Psoas muscle (tissue), 8 donors: ENCODE measurements around the gene PDE1C. TPM values are rescaled to one million over a fixed set of nuclear protein-coding genes. Genes with fewer than 3 reads are reported as not detected.

Experiments used
- ATAC-seq, 4 donors: fragments of 200-7000 bp; cut with Tn5 transposase; one replicate each; pipeline ENCODE4 v1.9.1; 2020; ENCODE audit warnings: moderate library complexity in 3 of 4, mild to moderate bottlenecking in 2 of 4
- DNase-seq, 2 donors: peaks; one replicate each; pipeline ENCODE4 v3.0.0-alpha.2; 2020
- H3K27ac ChIP-seq: fragments of 200-600 bp; one replicate; pipeline ENCODE4 v1.8.0; 2022
- H3K27me3 ChIP-seq, 3 donors: fragments of 200-600 bp in 1 of 3; one replicate each; pipeline versions ENCODE4 v1.6.1 to v1.8.0; 2013 to 2022; ENCODE audit warnings: low read length in 2 of 3, mild to moderate bottlenecking in 2 of 3, moderate library complexity in 1 of 3; ENCODE audit not compliant: insufficient read depth in 3 of 3
- H3K36me3 ChIP-seq, 2 donors: fragments of 200-600 bp in 1 of 2; one replicate each; pipeline versions ENCODE4 v1.6.1 to v1.8.0; 2013 to 2022; ENCODE audit warnings: low read depth in 1 of 2, mild to moderate bottlenecking in 1 of 2, moderate library complexity in 1 of 2; ENCODE audit not compliant: insufficient read depth in 1 of 2
- H3K4me1 ChIP-seq: fragments of 200-600 bp; one replicate; pipeline ENCODE4 v1.8.0; 2022
- H3K4me3 ChIP-seq: fragments of 200-600 bp; one replicate; pipeline ENCODE4 v1.8.0; 2022; ENCODE audit warnings: mild to moderate bottlenecking
- H3K9me3 ChIP-seq: fragments of 200-600 bp; one replicate; pipeline ENCODE4 v1.8.0; 2022
- WGBS, 3 donors: extraction: QIAGEN DNeasy Blood & Tissue Kit; methylation state at CpG; one replicate each; pipeline versions ENCODE4 v1.1.6 to v1.1.7; 2013; 5-methylcytosine and 5-hydroxymethylcytosine counted together
- intact Hi-C, 2 donors: fragments of 100-400 bp; cut with DNase I; formaldehyde crosslinking; loops; one replicate each; pipeline versions ENCODE4 v1.11.0 to v1.14.2; 2022
- polyA plus RNA-seq, 3 donors: library from polyadenylated mRNA; stranded (reverse); fragments of 200-250 nt; gene quantifications; one replicate each; pipeline ENCODE4 v1.2.3, GENCODE V29; 2013
- total RNA-seq, 4 donors: library from RNA; stranded (reverse); fragmentation: NEBNext Ultra II Directional in 2 of 4; extraction: Animal tissue kit (Norgen Biotek cat#: 25700) in 2 of 4; gene quantifications; one replicate each; pipeline versions ENCODE4 v1.2.1 to v1.2.4, GENCODE V29; 2021 to 2023
- TF ChIP-seq, protein P1 (sequence below): fragments of 200-600 bp; IDR thresholded peaks from one replicate; pipeline ENCODE4 v1.8.0; 2022; ENCODE audit warnings: antibody characterized with exemption
- donor health status: healthy with polysubstance abuse.
- donor health status: DM: no; HTN: no; CAD: no; lungs with moderate emphysema.
- donor health status: Bipolar disorder and iron deficiency.
- donor health status: healthy.
- donor health status: DM: yes; HTN: yes; CAD: no.
- donor health status: DM: no; HTN: no; CAD: no.
- donor health status: DM: no; HTN: no; CAD: no.
- donor health status: DM: yes; HTN: yes; CAD: no.

PDE1C gene
- total and polyA plus RNA-seq, 7 donors = 0.20 to 1.9 (median 0.64) TPM

DNA sequence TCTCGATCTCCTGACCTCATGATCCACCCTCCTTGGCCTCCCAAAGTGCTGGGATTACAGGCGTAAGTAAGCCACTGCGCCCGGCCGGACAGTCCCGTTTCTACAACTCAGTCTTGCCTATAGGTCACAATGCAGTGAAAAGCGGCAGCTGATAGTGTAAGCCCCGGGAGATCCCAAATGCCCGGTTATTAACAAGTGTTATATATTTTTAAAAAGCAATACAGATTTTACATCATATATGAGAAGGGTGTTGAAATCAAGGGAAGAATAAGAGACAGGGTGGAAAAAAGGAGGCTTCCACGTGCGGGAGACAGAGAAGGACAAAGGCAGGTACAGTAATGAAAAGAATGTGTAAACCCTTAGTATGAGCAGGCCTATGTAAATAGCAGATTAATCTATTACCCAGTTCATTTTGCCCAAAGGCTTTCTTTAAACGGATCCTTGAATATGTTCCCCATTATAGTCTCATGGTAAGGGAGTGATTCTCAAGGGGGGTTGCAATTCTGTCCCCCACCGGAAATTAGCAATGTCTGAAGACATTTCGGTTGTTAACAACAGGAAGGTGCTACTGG, 170.8 kb downstream of the PDE1C start:
- intact Hi-C loops = no loop called here
- 82 to 87% (median 84%) methylated on average over 14 of the region's 14 CpGs for WGBS, 3 donors
- H3K27me3 ChIP-seq = no peaks in the 10 kb centered on the region
- H3K4me1 ChIP-seq = no peaks in the 10 kb centered on the region
- TF ChIP-seq, protein P1, sequence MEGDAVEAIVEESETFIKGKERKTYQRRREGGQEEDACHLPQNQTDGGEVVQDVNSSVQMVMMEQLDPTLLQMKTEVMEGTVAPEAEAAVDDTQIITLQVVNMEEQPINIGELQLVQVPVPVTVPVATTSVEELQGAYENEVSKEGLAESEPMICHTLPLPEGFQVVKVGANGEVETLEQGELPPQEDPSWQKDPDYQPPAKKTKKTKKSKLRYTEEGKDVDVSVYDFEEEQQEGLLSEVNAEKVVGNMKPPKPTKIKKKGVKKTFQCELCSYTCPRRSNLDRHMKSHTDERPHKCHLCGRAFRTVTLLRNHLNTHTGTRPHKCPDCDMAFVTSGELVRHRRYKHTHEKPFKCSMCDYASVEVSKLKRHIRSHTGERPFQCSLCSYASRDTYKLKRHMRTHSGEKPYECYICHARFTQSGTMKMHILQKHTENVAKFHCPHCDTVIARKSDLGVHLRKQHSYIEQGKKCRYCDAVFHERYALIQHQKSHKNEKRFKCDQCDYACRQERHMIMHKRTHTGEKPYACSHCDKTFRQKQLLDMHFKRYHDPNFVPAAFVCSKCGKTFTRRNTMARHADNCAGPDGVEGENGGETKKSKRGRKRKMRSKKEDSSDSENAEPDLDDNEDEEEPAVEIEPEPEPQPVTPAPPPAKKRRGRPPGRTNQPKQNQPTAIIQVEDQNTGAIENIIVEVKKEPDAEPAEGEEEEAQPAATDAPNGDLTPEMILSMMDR = no peak
- no peak overlapping the region for H3K4me3 ChIP-seq
- H3K27ac ChIP-seq = no peak overlapping the region
- ATAC-seq = no peak
- H3K36me3 ChIP-seq = no peaks in the 10 kb centered on the region
- H3K9me3 ChIP-seq = no peaks in the 10 kb centered on the region
- DNase-seq = no peak

DNA sequence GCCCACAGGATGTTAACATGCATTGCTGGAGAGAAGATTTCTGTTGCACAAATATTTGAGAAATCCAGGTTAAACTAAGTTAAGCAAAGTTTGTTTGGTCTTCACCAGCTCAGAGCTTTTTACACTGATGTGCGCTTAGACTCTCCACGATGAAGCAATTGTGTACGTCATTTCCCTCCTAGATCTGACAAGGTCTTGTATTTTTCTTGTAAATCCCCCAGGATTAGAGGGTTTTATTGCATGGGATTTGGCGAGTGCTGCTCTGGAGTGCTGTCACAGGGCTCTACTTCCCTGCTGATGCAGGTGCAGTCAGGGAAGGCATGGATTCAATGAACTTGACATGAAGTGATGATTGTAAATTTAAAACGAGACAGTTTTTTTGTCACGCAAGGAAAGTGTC, 173.3 kb downstream of the PDE1C start:
- Histone ChIP-seq H3K27ac (no peak overlapping the region), H3K4me1 (no peaks in the 10 kb centered on the region), H3K36me3 (no peaks in the 10 kb centered on the region), H3K27me3 (no peaks in the 10 kb centered on the region), H3K4me3 (no peak overlapping the region), H3K9me3 (no peaks in the 10 kb centered on the region)
- intact Hi-C loops = no loop called here
- 35% methylated on average over 6 of the region's 6 CpGs for WGBS, 3 donors
- no peak for DNase-seq
- TF ChIP-seq, protein P1 = no peak
- ATAC-seq = no peak

DNA sequence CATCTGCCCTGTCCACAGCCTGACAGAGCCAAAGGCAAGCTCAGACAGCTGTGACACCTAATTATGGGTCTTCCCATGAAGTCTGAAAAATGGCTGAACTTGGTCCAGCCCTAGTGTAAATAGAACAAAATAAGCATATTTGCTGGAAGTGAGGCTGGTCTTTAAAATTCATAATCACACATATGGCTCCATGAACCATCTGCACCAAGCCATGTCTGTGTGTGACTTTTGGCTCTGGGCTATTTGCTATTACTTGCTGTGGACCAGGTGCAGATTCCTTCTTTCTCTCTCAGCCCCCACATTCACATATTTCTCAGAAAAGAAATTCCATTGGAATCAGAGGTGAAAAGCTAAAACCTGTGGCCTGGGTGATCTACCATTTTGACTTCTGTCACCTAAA, 175.9 kb downstream of the PDE1C start:
- Histone ChIP-seq H3K36me3 (no peaks in the 10 kb centered on the region), H3K27me3 (no peaks in the 10 kb centered on the region), H3K27ac (no peak overlapping the region), H3K4me1 (no peaks in the 10 kb centered on the region), H3K9me3 (no peaks in the 10 kb centered on the region), H3K4me3 (no peak overlapping the region)
- no peak for ATAC-seq
- DNase-seq = no peak
- intact Hi-C loops = no loop called here
- TF ChIP-seq, protein P1 = no peak

DNA sequence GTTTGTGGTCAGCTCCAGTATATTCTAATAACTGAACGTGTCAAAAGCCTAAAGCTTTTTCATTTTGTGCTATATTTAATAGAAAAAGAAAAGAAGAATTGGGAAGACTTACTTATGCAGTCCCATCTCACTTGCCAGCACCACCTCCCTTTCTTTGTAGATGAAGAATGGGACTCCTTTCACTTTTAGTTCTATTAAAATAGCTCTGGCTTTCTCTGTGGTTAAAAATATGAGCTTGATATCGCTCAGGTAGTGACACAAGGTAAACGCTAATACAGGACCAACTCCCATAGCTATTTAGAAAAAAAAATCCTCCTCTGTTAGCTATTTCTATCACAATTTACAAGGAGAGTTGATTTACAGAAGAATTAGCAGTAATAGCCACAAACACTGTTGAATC, 176.8 kb downstream of the PDE1C start:
- no peaks in the 10 kb centered on the region for H3K36me3 ChIP-seq
- TF ChIP-seq, protein P1 = no peak
- H3K27me3 ChIP-seq = no peaks in the 10 kb centered on the region
- no peak overlapping the region for H3K4me3 ChIP-seq
- intact Hi-C loops = no loop called here
- no peaks in the 10 kb centered on the region for H3K9me3 ChIP-seq
- H3K27ac ChIP-seq = no peak overlapping the region
- 75 to 83% (median 80%) methylated on average over 3 of the region's 3 CpGs for WGBS, 3 donors
- DNase-seq = no peak
- ATAC-seq = no peak
- no peaks in the 10 kb centered on the region for H3K4me1 ChIP-seq
